Upper lobe of right lung (tissue), 1 donor: ENCODE measurements around the gene PHF21B. TPM values are rescaled to one million over a fixed set of nuclear protein-coding genes. Genes with fewer than 3 reads are reported as not detected.
A peak's percentile ranks its signal among the peaks of the same experiment; 100 is the strongest.

Experiments
- ATAC-seq: fragments of 200-7000 bp; cut with Tn5 transposase; one replicate; pipeline ENCODE4 v1.9.1; 2020; ENCODE audit warnings: mild to moderate bottlenecking, moderate library complexity
- DNase-seq: peaks from one replicate; pipeline ENCODE4 v3.0.0-alpha.2; 2020
- H3K27ac ChIP-seq: fragments of 200-600 bp; one replicate; pipeline ENCODE4 v1.8.0; 2022
- H3K27me3 ChIP-seq: fragments of 200-600 bp; one replicate; pipeline ENCODE4 v1.8.0; 2022; ENCODE audit warnings: mild to moderate bottlenecking
- H3K36me3 ChIP-seq: fragments of 200-600 bp; one replicate; pipeline ENCODE4 v1.8.0; 2022
- H3K4me1 ChIP-seq: fragments of 200-600 bp; one replicate; pipeline ENCODE4 v1.8.0; 2022
- H3K4me3 ChIP-seq: fragments of 200-600 bp; one replicate; pipeline ENCODE4 v1.8.0; 2022; ENCODE audit warnings: mild to moderate bottlenecking
- H3K9me3 ChIP-seq: fragments of 200-600 bp; one replicate; pipeline ENCODE4 v1.8.0; 2022
- CTCF ChIP-seq: fragments of 200-600 bp; IDR thresholded peaks from one replicate; pipeline ENCODE4 v1.8.0; 2022; ENCODE audit warnings: antibody characterized with exemption
- intact Hi-C: fragments of 100-400 bp; cut with DNase I; formaldehyde crosslinking; loops from one replicate; pipeline ENCODE4 v1.11.0; 2022
- total RNA-seq: library from RNA; stranded (reverse); fragmentation: NEBNext Ultra II Directional; extraction: Animal tissue kit (Norgen Biotek cat#: 25700); gene quantifications from one replicate; pipeline ENCODE4 v1.2.1, GENCODE V29; 2021
- donor health status: DM: no; HTN: yes; CAD: no; lungs with severe emphysema.

Gene PHF21B
- total RNA-seq, 1 donor from 2014 or later: 0.12 TPM

DNA sequence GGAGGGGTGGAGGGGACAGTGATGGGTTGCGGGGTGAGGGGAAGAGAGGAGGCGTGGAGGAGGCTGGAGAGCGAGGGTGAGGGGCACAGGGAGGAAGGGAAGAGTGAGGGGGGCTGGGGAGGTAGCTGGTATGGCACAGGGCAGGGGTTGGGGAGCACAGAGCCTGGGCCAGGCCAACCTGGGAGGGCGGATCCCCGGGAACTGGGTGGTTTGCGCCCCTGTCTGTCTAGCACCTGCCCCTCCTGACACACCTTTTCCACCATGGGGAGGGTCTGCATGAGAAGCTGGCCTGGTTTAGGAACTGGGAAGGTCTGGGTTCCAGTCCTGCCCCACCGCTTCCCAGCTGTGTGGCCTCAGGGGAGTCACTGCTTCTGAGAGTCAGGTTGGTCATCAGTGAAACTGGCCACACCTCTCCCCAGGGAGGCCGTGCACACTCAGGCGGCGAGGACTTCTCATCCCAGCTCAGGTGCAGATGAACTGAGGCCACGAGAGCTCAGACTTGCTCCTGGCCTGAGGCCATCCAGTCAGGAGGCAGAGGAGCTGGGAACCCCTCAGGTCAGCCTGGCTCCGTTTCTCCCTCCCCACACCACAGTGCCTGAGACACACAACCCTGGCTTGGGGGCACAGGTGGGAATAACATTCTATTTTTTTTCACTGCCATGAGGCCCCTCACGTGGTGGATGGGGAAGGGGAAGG is 95.6 kb downstream of the PHF21B start:
- intact Hi-C loops: no loop called here
- Histone ChIP-seq H3K9me3 (no peaks in the 10 kb centered on the region), H3K4me1 (no peaks in the 10 kb centered on the region), H3K4me3 (no peak overlapping the region), H3K27me3 (no peaks in the 10 kb centered on the region), H3K36me3 (no peaks in the 10 kb centered on the region), H3K27ac (no peak overlapping the region)
- ATAC-seq (no peak), DNase-seq (peak; percentile 43)
- TF ChIP-seq CTCF: no peak

DNA sequence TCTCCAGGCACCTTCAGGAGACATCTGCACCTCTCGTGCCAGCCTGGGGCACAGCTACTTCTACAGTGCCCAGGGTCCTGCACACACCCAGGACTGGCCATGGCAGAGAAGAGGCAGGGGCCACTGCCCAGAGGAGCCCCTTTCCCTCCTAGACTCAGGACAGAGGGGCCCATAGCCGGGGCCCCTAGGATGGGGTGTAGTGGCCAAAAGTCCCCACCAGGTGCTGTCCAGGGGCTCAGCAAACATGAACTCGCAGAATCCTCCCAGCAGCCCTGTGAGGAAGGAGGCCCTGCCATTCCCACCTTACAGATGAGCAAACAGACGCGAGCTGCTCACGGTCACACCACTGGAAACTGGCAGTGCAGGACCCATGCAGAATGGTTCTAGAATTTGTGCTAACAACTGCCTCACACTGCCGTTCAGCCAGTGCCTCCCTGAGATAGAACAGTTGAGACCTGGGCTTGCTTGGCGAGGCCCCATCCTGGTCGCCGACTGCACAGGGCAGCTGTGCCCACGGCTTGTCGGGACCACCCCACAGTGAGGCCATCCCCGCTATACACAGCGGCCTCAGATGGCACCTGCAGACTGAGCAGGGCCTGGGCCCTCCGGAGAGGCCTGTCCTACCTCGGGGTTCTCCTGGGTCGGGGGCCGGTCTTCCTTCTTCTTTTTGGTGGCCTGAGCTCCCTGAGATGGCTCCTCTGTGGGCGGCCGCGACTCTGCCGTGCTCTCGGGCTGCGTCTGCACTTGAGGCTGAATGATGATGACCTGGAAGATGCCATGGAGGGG is 96.4 kb downstream of the PHF21B start:
- H3K4me1 ChIP-seq: no peaks in the 10 kb centered on the region
- no peaks in the 10 kb centered on the region for H3K36me3 ChIP-seq
- TF ChIP-seq CTCF: no peak
- intact Hi-C loops: no loop called here
- H3K9me3 ChIP-seq: no peaks in the 10 kb centered on the region
- no peak for ATAC-seq
- peak; percentile 57 for DNase-seq
- H3K4me3 ChIP-seq: no peak overlapping the region
- no peak overlapping the region for H3K27ac ChIP-seq
- H3K27me3 ChIP-seq: no peaks in the 10 kb centered on the region

GRCh38 chr22:44909241-44909640 is 100.6 kb downstream of the PHF21B start:
- DNase-seq: no peak
- intact Hi-C loops: no loop called here
- Histone ChIP-seq H3K9me3 (no peaks in the 10 kb centered on the region), H3K27ac (no peak overlapping the region), H3K4me1 (no peaks in the 10 kb centered on the region), H3K27me3 (no peaks in the 10 kb centered on the region), H3K36me3 (no peaks in the 10 kb centered on the region), H3K4me3 (no peak overlapping the region)
- no peak for TF ChIP-seq CTCF
- ATAC-seq: no peak

GRCh38 chr22:44907765-44908737 is 101.8 kb downstream of the PHF21B start:
- intact Hi-C loops: no loop called here
- ATAC-seq (no peak), DNase-seq (no peak)
- H3K36me3 ChIP-seq: no peaks in the 10 kb centered on the region
- H3K4me1 ChIP-seq: no peaks in the 10 kb centered on the region
- no peak for TF ChIP-seq CTCF
- H3K9me3 ChIP-seq: no peaks in the 10 kb centered on the region
- H3K4me3 ChIP-seq: no peak overlapping the region
- no peak overlapping the region for H3K27ac ChIP-seq
- H3K27me3 ChIP-seq: no peaks in the 10 kb centered on the region

DNA sequence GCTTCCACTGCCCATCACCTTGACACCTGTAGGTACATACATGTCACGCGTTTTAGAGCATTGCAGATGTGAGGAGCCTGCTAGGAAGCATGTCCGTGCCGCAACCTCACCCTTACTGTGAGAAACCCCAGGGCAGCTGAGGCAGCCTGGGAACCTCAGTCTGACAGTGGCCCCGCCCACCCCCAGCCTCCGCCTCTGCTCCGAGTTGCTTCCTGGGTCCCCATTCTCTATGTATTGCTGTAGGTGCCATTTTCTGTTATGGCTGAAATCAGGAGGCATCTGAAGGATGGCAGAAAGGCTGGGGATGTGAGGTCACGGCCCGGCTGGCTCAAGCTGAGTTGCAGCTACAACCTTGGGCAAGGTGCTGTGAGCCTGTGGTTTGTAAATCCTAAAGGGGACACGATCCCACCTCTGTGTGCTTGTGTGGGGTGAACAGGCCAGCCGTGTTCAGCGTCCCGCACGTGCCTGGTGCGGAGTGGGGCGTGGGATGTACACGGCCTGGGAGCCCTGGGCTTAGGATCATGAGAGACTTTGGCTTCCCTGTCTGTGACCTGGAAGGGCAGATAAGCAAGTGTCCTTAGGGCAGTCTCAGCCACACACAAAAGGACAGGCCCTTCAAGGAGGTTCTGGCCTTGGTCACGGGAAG is 102.7 kb downstream of the PHF21B start:
- H3K9me3 ChIP-seq: no peaks in the 10 kb centered on the region
- TF ChIP-seq CTCF: no peak
- H3K4me1 ChIP-seq: no peaks in the 10 kb centered on the region
- no peak overlapping the region for H3K27ac ChIP-seq
- no peaks in the 10 kb centered on the region for H3K27me3 ChIP-seq
- intact Hi-C loops: no loop called here
- ATAC-seq: peak; percentile 13
- no peak overlapping the region for H3K4me3 ChIP-seq
- H3K36me3 ChIP-seq: no peaks in the 10 kb centered on the region
- no peak for DNase-seq
